BJ (cell line): ENCODE measurements around the gene HAT1. TPM values are rescaled to one million over a fixed set of nuclear protein-coding genes. Genes with fewer than 3 reads are reported as not detected.

Experiments
- CTCF ChIA-PET: fragments of 350-600 bp; formaldehyde crosslinking; extraction: SDS; loops from one replicate; lab custom pipeline; 2021; ENCODE audit warnings: antibody characterized with exemption, inconsistent platforms; lab: Yijun Ruan, JAX
- POLR2A ChIA-PET: fragments of 300-600 bp; sonication (Branson Sonifier 250); formaldehyde crosslinking; extraction: SDS; loops from one replicate; lab custom pipeline; 2021; ENCODE audit warnings: antibody characterized with exemption; lab: Charles Lee
- DNase-seq: peaks from one replicate; pipeline ENCODE4 v3.0.0-alpha.2; 2011; ENCODE audit warnings: low read depth
- H3K27me3 ChIP-seq: 2 replicates; pipeline ENCODE4 v1.6.0; 2011; ENCODE audit warnings: low read length; ENCODE audit not compliant: control insufficient read depth, insufficient read depth
- H3K36me3 ChIP-seq: 2 replicates; pipeline ENCODE4 v1.5.1; 2011; ENCODE audit warnings: low read length; ENCODE audit not compliant: control insufficient read depth, insufficient read depth
- H3K4me3 ChIP-seq: 2 replicates; pipeline ENCODE4 v1.5.1; 2011; ENCODE audit warnings: low read depth, mild to moderate bottlenecking, control low read depth, low read length
- polyA plus RNA-seq: library from polyadenylated mRNA; depleted of rRNA; stranded (reverse); fragments of >200 nt; gene quantifications from 2 replicates; pipeline ENCODE4 v1.2.3, GENCODE V29; 2011
- TF ChIP-seq, protein P1 (sequence below): IDR thresholded peaks from 2 replicates; pipeline ENCODE4 v1.5.1; 2011; ENCODE audit warnings: low read depth, mild to moderate bottlenecking, control low read depth, inconsistent platforms, low read length, moderate library complexity; ENCODE audit not compliant: insufficient read depth

Gene HAT1
- polyA plus RNA-seq, 1 experiment = 19.9 TPM

DNA sequence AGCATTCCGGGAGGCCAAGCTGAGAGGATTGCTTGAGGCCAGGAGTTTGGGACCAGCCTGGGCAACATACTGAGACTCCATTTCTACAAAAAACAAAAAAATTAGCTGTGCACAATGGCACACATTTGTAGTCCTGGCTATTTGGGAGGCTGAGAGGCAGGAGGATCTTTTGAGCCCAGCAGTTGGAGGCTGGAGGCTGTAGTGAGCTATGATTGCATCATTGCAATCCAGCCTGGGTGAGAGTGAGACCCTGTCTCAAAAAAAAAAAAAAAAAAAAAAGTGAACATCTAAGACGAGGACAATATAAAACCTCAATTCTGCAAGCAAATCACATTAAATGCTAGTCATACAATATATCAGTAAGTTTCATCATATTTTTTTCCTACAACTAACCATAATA, 2.8 kb upstream of the HAT1 start:
- H3K36me3 ChIP-seq = no peaks in the 10 kb centered on the region
- POLR2A ChIA-PET = interaction anchor here (0.7 kb wide), 1 partner anchor 30 kb away, joined by 19 read pairs; no protein-coding TSS in a partner anchor
- TF ChIP-seq, protein P1, sequence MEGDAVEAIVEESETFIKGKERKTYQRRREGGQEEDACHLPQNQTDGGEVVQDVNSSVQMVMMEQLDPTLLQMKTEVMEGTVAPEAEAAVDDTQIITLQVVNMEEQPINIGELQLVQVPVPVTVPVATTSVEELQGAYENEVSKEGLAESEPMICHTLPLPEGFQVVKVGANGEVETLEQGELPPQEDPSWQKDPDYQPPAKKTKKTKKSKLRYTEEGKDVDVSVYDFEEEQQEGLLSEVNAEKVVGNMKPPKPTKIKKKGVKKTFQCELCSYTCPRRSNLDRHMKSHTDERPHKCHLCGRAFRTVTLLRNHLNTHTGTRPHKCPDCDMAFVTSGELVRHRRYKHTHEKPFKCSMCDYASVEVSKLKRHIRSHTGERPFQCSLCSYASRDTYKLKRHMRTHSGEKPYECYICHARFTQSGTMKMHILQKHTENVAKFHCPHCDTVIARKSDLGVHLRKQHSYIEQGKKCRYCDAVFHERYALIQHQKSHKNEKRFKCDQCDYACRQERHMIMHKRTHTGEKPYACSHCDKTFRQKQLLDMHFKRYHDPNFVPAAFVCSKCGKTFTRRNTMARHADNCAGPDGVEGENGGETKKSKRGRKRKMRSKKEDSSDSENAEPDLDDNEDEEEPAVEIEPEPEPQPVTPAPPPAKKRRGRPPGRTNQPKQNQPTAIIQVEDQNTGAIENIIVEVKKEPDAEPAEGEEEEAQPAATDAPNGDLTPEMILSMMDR = no peak
- no peak for DNase-seq
- no peaks in the 10 kb centered on the region for H3K27me3 ChIP-seq
- CTCF ChIA-PET = no interaction called here
- no peak overlapping the region for H3K4me3 ChIP-seq

DNA sequence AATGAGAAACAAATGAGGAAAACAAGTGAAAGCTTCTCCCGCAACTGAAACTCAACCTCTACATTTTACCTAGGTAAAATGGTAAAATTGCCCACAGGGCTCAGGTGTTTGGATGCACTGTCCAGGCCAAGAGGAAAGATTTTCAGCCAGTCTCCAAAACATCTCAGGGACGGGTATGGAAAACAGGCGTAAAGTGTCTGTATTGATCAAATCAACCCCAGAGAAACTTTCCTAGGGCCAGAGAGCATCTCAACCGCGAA, 361 bp upstream of the HAT1 start:
- H3K36me3 ChIP-seq = no peaks in the 10 kb centered on the region
- CTCF ChIA-PET = interaction anchor here (0.7 to 1.8 kb wide), 5 partner anchors 9 to 570 kb away, joined by 3 read pairs; no protein-coding TSS in a partner anchor
- no peaks in the 10 kb centered on the region for H3K27me3 ChIP-seq
- POLR2A ChIA-PET = no interaction called here
- TF ChIP-seq, protein P1 = no peak
- DNase-seq = no peak
- peak overlapping the region; percentile 23 for H3K4me3 ChIP-seq

DNA sequence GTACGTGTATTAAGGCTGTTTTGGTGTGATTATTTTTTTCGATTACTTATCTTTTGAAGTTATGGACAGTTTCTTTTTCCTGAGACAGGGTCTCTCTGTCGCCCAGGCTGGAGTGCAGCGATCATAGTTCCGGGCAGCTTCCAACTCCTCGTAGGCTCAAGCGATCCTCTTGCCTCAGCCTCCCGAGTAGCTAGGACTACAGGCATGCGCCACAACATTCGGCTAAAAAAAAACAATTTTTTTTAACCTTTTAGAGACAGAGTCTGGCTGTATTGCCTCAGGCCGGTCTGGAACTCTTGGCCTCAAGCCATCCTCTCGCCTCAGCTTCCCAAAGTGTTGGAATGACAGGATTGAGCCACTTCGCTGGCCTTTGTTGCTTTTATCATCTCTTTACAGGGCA, 945 bp downstream of the HAT1 start:
- Histone ChIP-seq H3K27me3 (no peaks in the 10 kb centered on the region), H3K4me3 (peak overlapping the region; percentile 63), H3K36me3 (no peaks in the 10 kb centered on the region)
- peak; percentile 13 for DNase-seq
- ChIA-PET CTCF (interaction anchor here (1.7 to 2.1 kb wide), 3 partner anchors 112 to 183 kb away, joined by 3 to 9 read pairs (median 7); partner anchors contain the start of gene DLX2), POLR2A (no interaction called here)
- TF ChIP-seq, protein P1 = no peak

DNA sequence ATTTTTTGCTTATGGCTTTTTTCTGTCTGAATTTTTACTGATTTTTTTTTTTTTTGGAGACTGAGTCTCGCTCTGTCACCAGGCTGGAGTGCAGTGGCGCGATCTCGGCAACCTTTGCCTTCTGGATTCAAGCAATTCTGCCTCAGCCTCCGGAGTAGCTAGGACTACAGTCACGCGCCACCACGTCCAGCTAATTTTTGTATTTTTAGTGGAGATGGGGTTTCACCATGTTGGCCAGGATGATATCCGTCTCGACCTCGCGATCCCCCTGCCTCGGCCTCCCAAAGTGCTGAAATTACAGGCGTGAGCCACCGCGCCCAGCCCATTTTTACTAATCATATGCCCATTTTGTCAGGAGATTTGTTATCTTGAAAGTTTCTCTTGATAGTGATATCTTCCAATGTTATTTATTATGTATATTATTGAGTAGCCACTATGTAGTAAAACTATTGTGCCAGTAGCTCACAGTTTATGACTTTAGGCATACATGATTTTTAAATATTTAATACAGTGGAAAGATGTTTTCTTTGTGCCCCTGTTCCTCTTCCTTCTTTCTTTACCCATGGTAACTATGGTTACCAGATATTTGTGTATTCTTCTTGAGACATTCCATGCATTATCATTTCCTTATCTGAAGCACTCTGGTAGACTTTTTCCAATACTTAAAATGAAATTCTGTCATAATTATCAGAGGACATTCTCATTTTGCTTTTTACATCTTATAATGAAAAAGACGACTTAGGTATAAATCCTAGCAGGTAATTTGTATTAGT, 2.1 kb downstream of the HAT1 start:
- TF ChIP-seq, protein P1 = no peak
- no peak for DNase-seq
- POLR2A ChIA-PET = no interaction called here
- no peaks in the 10 kb centered on the region for H3K27me3 ChIP-seq
- CTCF ChIA-PET = interaction anchor here (2.1 kb wide), 1 partner anchor 179 kb away, joined by 9 read pairs; the partner anchor contains the start of gene DLX2
- no peak overlapping the region for H3K4me3 ChIP-seq
- H3K36me3 ChIP-seq = no peaks in the 10 kb centered on the region

DNA sequence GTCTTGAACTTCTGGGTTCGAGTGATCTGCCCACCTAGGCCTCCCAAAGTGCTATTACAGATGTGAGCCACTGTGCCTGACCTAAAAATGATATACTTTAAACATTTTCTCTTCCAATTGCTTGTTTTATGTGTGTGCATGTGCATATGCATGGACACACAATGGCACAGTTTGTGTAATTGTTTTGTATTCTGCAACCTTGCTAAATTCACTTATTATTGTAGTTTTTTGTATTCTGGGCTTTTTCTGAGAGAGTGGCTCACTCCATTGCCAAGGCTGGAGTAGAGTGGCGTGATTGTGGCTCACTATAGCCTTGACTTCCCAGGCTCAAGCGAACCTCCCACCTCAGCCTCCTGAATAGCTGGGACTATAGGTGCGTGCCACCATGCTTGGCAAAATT, 8.1 kb downstream of the HAT1 start:
- TF ChIP-seq, protein P1 = no peak
- ChIA-PET CTCF (no interaction called here), POLR2A (interaction anchor here (0.7 kb wide), 1 partner anchor 55 kb away, joined by 5 read pairs; no protein-coding TSS in a partner anchor)
- H3K36me3 ChIP-seq = peaks cover 1% of the 10 kb centered on the region
- H3K4me3 ChIP-seq = no peak overlapping the region
- H3K27me3 ChIP-seq = no peaks in the 10 kb centered on the region
- DNase-seq = no peak
